Activated CD4-positive, alpha-beta T cell treated with anti-CD3 and anti-CD28 coated beads for 24 hours (primary cell): ENCODE measurements around the gene NEMP1.
A peak's percentile ranks its signal among the peaks of the same experiment; 100 is the strongest.

Experiments
- DNase-seq, 2 donors: peaks; one replicate each; pipeline ENCODE4 v3.0.0-alpha.2; 2020; ENCODE audit warnings: low read depth in 2 of 2

The NEMP1 gene

GRCh38 chr12:57107456-57108155, 29.0 kb upstream of the NEMP1 start:
- no peak for DNase-seq

GRCh38 chr12:57106021-57106708, 27.6 kb upstream of the NEMP1 start:
- no peak for DNase-seq

GRCh38 chr12:57105011-57105753, 26.6 kb upstream of the NEMP1 start:
- no peak for DNase-seq

DNA sequence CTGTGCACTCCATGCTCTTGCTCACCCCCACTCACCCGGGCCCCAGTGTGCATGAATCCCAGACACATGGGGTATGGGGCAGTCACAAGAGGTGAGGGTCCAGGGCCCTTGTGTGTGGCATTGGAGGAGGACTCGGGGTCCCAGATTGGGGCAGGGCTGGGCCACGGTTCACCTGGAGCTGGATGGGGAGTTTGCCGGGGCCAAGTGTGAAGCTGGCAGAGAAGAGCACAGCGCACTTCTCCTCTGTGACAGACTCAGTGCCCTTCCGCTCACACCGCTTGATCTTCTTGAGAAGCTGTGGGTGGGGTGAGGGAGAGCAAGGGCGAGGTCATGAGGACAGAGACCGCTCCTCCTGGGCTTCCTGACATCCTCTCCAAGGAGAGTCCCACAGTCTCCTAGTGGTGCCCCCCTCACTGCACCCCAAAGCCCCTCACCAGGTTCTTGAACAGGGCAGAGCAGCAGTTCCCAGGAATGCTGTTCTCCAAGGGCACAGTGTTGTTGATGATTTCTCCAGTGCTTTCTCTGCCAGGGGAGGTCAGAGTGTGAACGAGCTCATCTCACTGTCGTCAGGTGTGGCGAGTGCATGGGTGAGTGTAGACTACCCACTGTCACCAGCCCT, 25.8 kb upstream of the NEMP1 start:
- no peak for DNase-seq

DNA sequence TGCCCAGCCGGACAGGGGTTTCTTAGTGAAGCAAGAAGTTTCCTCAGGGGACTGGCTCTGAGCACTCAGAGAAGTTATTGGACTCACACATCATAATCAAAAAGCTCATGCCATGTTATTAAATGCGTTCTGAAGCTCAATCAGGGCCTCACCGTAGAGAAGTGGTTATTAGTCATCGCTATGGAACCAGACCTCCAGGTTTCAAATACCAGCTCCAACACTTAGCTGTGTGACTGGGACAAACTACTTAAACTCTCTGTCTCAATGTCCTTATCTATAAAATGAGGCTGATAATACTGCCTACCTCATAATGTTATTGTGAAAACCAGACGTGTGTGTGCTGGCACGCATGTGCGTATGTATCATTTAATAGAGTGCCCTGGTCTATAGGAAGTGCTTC, 25.3 kb upstream of the NEMP1 start:
- no peak for DNase-seq

GRCh38 chr12:57101892-57102695, 23.5 kb upstream of the NEMP1 start:
- no peak for DNase-seq

DNA sequence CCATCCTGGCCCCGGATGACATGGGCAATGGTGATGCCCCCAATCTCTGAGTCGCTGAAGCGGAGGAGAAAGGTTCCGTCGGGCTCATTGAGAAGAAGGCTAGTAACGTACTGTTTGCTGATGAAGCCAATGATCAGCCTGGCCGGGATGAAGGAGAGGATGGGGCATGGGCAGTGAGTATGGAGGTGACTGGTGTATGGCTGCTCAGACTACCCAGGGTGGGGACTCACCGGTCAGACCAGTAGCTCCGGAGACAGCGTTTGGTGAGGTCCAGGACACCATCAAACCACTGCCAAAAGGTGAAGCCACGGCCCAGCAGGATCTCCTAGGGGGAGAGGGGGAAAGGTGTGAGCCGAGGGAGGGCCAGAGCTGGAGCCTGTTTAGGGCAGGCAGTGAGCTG, 21.2 kb upstream of the NEMP1 start:
- DNase-seq: no peak

- no peak for DNase-seq
Observed at GRCh38 chr12:57099047-57099714, 20.6 kb upstream of the NEMP1 start.

GRCh38 chr12:57098546-57098945, 20.0 kb upstream of the NEMP1 start:
- no peak for DNase-seq

GRCh38 chr12:57097554-57097835, 18.9 kb upstream of the NEMP1 start:
- no peak for DNase-seq

DNA sequence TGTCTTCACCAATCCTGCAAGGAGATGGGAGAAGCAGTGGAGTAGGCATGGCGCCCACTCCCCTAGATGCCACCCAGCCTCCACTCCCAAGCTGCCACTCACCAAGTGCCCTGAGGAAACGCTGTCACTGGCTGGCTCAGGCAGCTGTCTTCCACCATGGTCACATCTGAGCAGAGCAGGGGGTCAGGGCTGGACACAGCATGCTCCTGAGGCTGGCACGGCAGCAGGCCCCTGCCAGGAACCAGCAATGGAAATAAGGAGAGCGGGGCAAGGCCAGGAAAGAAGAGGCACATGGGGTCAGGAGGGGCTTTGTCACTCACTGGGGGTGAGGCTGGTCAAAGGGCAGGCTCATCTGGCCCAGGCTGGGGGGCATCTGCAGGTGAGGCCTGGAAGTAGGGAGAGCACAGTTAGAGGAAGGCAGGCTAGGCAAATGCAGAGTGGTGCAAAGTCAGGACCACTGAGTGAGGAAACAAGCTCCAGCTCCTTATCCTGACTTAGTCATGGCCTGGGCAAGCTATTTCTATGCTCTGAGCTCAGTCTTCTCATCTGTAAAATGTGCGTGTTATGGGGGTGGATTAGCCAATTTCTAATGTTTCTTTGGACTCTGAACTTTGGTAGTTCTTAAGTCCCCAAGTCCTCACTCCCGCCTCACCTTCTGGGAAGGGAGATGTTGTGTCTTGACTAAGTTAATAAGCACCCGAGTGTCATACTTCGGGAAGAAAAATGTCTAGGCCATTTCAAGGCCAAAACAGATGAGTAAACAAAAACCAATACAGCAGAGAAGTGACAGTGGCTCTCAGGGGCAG, 18.4 kb upstream of the NEMP1 start:
- DNase-seq: no peak

DNA sequence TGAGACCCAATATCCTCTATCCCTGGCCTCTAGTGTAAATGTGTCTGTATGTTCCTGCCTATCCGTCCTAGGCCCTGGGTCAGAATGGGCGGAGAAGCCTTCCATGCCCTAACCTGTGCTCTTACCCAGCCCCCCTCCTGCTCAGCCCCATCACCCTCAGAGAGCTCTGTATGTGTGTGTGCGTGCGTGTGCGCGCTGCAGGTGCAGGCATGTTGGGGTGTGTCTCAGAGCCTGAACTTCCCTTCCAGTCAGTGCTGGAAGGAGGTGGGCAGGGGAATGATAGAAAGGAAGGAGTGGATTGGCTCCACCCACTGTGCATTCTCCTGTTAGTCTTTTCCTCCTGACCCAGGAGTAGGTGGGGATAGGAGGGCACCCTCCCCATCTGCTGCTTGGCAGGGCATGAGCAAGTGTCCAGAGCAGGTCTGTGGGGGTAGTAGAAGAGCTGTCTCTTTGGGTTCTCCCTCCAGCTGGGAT, 17.5 kb upstream of the NEMP1 start:
- no peak for DNase-seq

GRCh38 chr12:57095440-57095839, 16.8 kb upstream of the NEMP1 start:
- no peak for DNase-seq

GRCh38 chr12:57094208-57095160, 15.9 kb upstream of the NEMP1 start:
- no peak for DNase-seq

GRCh38 chr12:57093415-57094207, 15.0 kb upstream of the NEMP1 start:
- peak; percentile 64 to 66 for DNase-seq

- DNase-seq: no peak
Observed at GRCh38 chr12:57092876-57093414, 14.4 kb upstream of the NEMP1 start.

DNA sequence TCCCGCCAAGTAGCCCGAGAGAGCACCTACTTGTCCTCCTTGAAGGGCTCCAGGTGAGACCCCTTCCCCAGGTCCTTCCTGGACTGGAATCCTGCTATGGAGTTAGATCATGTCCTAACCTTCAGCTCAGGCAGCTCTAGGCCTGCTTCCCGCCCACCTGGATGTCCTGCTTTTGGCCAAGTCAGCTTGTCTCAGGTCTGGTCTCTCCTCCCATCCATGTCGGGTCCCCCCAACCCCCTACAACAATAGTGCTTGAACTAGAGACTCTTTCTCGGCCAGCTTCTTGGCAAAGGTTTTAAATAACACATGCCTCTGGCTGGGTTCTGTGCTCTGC, 13.9 kb upstream of the NEMP1 start:
- DNase-seq: no peak
